Stimulated activated CD4-positive, alpha-beta T cell treated with anti-CD3 and anti-CD28 coated beads, TNF-alpha, amount 100 ng/mL, for 1 hour (primary cell): ENCODE results near the gene SYAP1.
A peak's percentile ranks its signal among the peaks of the same experiment; 100 is the strongest.
"Not testable (repeated sequence)": the region's sequence is repeated elsewhere in the genome, so short reads cannot be mapped to it uniquely, and the experiment has no call there.

ENCODE experiments used
- DNase-seq, 3 donors: peaks; one replicate each; pipeline ENCODE4 v3.0.0-alpha.2; 2020; ENCODE audit warnings: low read depth in 3 of 3, low spot score in 1 of 3

Gene SYAP1

DNA sequence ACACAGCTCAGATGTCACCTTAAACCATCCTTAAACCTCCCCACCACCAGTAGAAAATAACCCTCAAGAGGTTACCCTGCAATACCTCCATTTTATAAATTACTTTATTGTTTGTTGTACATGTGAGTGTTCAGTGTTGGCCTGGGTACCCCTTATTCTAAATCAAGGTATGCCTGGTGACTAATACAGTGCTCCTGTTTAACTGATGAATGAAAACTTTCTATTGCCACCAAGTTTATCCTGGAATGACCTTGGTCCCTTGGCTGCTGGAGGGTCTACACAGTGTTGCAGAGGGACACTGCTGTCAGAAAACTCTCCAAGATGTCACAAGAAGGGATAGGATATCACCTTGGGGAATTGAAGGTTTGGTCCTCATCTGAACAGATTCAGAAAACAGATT is 59.6 kb downstream of the SYAP1 start:
- no peak for DNase-seq

- not testable (repeated sequence) for DNase-seq
These were observed 60.4 kb downstream of the SYAP1 start for GRCh38 chrX:16779815-16780214.

DNA sequence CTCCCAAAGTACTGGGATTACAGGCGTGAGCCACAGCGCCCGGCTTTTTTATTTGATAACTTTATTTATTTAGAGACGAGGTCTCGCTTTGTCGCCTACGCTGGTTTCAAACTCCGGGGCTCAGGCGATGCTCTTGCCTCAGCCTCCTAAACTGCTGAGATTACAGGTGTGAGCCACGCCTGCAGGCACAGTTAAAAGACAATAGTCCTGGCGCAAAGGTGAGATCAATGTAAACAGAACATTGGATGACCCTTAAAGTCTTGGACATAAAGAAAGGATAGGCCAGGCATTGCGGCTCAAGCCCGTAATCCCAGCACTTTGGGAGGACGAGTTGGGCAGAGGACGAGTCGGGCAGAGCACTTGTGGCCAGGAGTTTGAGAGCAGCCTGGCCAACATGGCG is 64.0 kb downstream of the SYAP1 start:
- no peak for DNase-seq

- DNase-seq, result not testable (repeated sequence)
These were observed 65.0 kb downstream of the SYAP1 start for GRCh38 chrX:16784440-16784839.

DNA sequence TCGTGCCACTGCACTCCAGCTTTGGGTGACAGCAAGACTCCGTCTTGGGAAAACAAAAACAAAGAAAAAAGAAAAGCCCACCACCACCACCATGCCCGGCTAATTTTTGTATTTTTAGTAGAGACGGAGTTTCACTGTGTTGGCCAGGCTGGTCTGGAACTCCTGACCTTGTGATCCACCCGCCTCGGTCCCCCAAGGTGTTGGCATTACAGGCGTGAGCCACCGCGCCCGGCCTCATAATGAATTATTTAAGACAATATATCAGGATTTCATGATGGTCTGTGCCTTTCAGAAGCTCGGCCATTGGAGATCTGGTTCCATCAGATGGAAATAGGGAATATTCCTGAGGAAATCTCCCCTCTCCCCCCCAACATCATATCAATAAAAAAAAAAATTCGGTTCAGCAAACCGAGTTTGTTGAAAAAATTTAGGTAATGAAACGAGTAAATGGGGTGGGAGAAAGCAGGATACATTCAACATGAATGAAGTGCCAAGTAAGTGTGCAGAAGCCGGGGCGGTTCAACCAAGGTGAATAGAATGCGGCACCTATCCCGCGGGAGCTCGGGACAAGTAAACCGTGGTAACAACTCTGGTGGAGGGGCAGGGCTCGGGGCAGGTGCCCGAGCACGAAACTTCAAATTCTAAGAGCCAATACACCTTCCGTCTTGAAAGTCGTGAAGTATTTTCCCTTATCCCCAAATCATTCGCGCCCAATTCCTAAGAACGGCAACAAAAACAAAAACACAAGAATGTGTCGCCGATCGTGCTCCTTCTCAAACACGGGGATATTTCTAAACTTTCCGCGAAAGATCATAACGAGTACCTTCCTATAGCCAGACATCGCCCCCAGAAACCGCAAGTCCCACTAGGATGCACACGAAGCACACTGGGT is 66.1 kb downstream of the SYAP1 start:
- no peak for DNase-seq

DNA sequence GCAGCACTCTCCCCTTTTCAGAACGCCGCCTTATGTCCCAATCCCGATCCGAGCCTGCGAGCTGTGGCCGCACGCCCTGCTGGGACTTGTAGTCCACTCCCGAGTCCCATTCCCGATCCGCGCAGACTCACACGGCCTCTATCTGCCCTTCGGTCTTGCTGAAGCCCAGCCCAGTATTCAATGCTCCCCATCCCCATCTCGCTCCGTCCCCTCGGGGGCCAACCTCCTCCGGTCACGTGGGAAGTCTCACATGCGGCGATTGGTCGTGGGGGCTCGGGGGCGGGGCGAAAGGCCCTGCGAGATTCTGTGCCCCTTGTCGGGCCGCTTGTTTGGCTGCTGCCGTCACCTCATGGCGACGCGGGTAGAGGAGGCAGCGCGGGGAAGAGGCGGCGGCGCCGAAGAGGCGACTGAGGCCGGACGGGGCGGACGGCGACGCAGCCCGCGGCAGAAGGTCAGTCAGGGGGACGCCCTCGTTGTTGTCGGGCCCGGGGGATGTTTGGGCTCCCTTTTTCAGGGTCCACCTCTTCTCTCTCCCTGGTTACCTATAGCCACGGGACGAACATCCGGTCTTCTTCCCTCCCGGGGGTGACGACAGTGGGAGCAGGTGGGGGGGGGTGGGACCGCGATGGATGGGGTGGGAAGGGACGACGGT is 66.9 kb downstream of the SYAP1 start, which contains the start of gene TXLNG:
Gene TXLNG (plus strand): TSS at position 328 of the 652 bp plus-strand sequence. CDS start 22 bp downstream, at position 350.
- DNase-seq, result peak; percentile 84 to 94 (median 89)

- DNase-seq, result peak in 2 of 3 donors; percentile 8 to 16
These were observed 67.7 kb downstream of the SYAP1 start for GRCh38 chrX:16786791-16787735.

GRCh38 chrX:16788477-16788876 is 69.1 kb downstream of the SYAP1 start:
- DNase-seq, result no peak

GRCh38 chrX:16796298-16796697 is 76.9 kb downstream of the SYAP1 start:
- no peak for DNase-seq

- DNase-seq, result no peak
These were observed 77.9 kb downstream of the SYAP1 start for GRCh38 chrX:16797358-16797757.

- no peak for DNase-seq
These were observed 78.4 kb downstream of the SYAP1 start for GRCh38 chrX:16797841-16798240.

DNA sequence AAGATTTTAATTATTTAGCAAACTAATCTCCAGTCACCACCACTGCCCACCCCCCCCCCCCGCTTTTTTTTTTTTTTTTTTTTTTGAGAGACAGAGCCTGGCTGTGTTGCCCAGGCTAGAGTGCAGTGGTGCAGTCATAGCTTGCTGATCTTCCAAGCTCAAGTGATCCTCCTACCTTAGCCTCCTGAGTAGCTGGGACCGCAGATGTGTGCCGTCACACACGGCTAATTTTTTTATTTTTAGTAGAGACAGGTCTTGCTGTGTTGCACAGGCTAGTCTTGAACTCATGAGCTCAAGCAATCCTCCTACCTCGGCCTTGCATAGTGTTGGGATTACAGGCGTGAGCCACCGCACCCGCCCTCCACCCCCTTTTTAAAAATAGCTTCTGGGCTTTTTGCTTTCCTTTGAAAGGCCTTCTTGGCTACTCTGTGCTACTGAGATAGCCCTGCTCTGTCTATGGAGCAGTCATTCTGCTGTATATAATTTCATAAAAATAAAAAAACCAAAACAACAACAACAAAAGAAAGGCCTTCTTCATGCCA is 85.6 kb downstream of the SYAP1 start:
- DNase-seq, result no peak

GRCh38 chrX:16807548-16807947 is 88.1 kb downstream of the SYAP1 start:
- DNase-seq, result no peak

DNA sequence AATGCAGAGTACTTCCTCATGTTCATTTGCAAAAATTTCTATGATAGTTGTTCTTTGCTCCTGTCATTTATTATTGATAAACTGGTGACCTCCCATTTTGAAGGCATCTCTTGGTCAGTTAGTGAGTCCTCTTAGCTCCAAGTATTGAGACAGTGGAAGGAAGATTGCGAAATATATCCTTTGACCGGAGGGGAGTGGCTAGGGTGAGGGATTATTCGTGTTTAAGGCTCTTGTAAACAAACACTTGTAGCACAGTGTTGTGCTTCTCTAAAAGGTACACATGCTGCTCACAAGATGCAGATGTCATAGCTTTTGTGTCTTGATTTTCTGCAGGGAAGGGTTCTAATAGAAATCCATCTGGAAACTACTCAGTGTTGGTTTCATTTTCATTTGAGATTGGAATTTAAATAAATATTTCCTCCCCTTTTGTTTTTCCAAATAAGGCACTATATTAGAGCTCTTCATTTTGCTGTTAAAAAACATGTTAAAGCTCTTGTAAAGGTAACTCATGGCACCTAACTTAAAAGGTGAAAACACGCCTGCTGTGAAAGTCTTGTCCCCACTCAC is 88.6 kb downstream of the SYAP1 start:
- no peak for DNase-seq

- no peak for DNase-seq
These were observed 95.2 kb downstream of the SYAP1 start for GRCh38 chrX:16814597-16814996.
